Sigmoid colon (tissue), 7 donors: ENCODE data around the gene PAX5. TPM values are rescaled to one million over a fixed set of nuclear protein-coding genes. Genes with fewer than 3 reads are reported as not detected.

ENCODE experiments used
- DNase-seq: peaks from one replicate; pipeline ENCODE4 v3.0.0-alpha.2; 2019
- H3K27ac ChIP-seq, 4 donors: fragments of 200-600 bp; sonication (generic); one replicate each; pipeline ENCODE4 v1.5.1; 2016 to 2019; ENCODE audit warnings: mild to moderate bottlenecking in 1 of 4
- H3K27me3 ChIP-seq, 3 donors: fragments of 200-600 bp; sonication (generic); one replicate each; pipeline ENCODE4 v1.5.1; 2019; ENCODE audit warnings: mild to moderate bottlenecking in 1 of 3
- H3K36me3 ChIP-seq, 4 donors: fragments of 200-600 bp; sonication (generic); one replicate each; pipeline ENCODE4 v1.5.1; 2016 to 2019
- H3K4me1 ChIP-seq, 4 donors: fragments of 200-600 bp; sonication (generic); one replicate each; pipeline ENCODE4 v1.5.1; 2017 to 2019
- H3K4me3 ChIP-seq, 4 donors: fragments of 200-600 bp; sonication (generic); one replicate each; pipeline ENCODE4 v1.5.1; 2017 to 2019; ENCODE audit warnings: mild to moderate bottlenecking in 2 of 4, moderate library complexity in 1 of 4
- H3K9me3 ChIP-seq, 4 donors: fragments of 200-600 bp in 3 of 4; sonication (generic) in 3 of 4; one replicate each; pipeline versions ENCODE4 v1.5.1 to v1.6.1; 2013 to 2019
- CTCF ChIP-seq, 4 experiments: fragments of 450-650 bp in 3 of 4; fragments of 200-600 bp in 1 of 4; IDR thresholded peaks; one replicate each; pipeline ENCODE4 v1.5.1; 2016 to 2019; ENCODE audit warnings: antibody characterized with exemption in 4 of 4, mild to moderate bottlenecking in 3 of 4, moderate library complexity in 2 of 4
- EP300 ChIP-seq, 4 donors: sonication (generic); formaldehyde crosslinking; IDR thresholded peaks; one replicate each; pipeline ENCODE4 v1.6.1; 2017; ENCODE audit warnings: antibody characterized with exemption in 4 of 4
- POLR2A ChIP-seq, 2 donors: fragments of 450-650 bp; IDR thresholded peaks; one replicate each; pipeline ENCODE4 v1.6.1; 2016; ENCODE audit warnings: antibody characterized with exemption in 2 of 2, mild to moderate bottlenecking in 2 of 2, moderate library complexity in 2 of 2
- POLR2AphosphoS5 ChIP-seq, 4 donors: sonication (generic); formaldehyde crosslinking; IDR thresholded peaks; one replicate each; pipeline ENCODE4 v1.6.1; 2017; ENCODE audit warnings: antibody characterized with exemption in 4 of 4
- WGBS, 2 donors: extraction: QIAGEN DNeasy Blood & Tissue Kit; methylation state at CpG; one replicate each; pipeline ENCODE4 v1.1.7; 2013; 5-methylcytosine and 5-hydroxymethylcytosine counted together
- intact Hi-C: fragments of 100-400 bp; cut with DNase I; formaldehyde crosslinking; loops from one replicate; pipeline ENCODE4 v1.15.1; 2023
- polyA plus RNA-seq, 3 donors: library from polyadenylated mRNA; stranded (reverse); fragments of 200-250 nt; gene quantifications; one replicate each; pipeline ENCODE4 v1.2.3, GENCODE V29; 2013
- total RNA-seq, 4 donors: library from RNA; depleted of rRNA; stranded (reverse); fragments of >200 nt; gene quantifications; one replicate each; pipeline ENCODE4 v1.1.0, GENCODE V29; 2016
- donor health status: healthy with polysubstance abuse.
- donor health status: Bipolar disorder and iron deficiency.
- donor health status: healthy.

Gene PAX5
- total and polyA plus RNA-seq, 7 donors: under 0.01 to 20.1 (median 0.23) TPM; not detected in 4

- no peaks in the 10 kb centered on the region for H3K9me3 ChIP-seq
- 76 to 79% methylated on average over 23 of the region's 23 CpGs for WGBS, 2 donors
- peaks cover 0 to 29% (median 7%) of the 10 kb centered on the region in 3 donors for H3K27me3 ChIP-seq
- DNase-seq: no peak
- H3K36me3 ChIP-seq: no peaks in the 10 kb centered on the region
- intact Hi-C loops: no loop called here
- TF ChIP-seq POLR2AphosphoS5 (IDR thresholded peaks at IDR 0.05) (no peak), CTCF (IDR thresholded peaks at IDR 0.05) (no peak), POLR2A (IDR thresholded peaks at IDR 0.05) (no peak), EP300 (IDR thresholded peaks at IDR 0.05) (no peak)
- no peak overlapping the region for H3K27ac ChIP-seq
- no peak overlapping the region for H3K4me3 ChIP-seq
- H3K4me1 ChIP-seq: no peaks in the 10 kb centered on the region
Observed at GRCh38 chr9:36858805-36859375, 175.2 kb downstream of the PAX5 start.

- no peak for DNase-seq
- intact Hi-C loops: no loop called here
- no peaks in the 10 kb centered on the region for H3K4me1 ChIP-seq
- no peak overlapping the region for H3K27ac ChIP-seq
- H3K9me3 ChIP-seq: no peaks in the 10 kb centered on the region
- TF ChIP-seq POLR2AphosphoS5 (IDR thresholded peaks at IDR 0.05) (no peak), EP300 (IDR thresholded peaks at IDR 0.05) (no peak), POLR2A (IDR thresholded peaks at IDR 0.05) (no peak), CTCF (IDR thresholded peaks at IDR 0.05) (no peak)
- WGBS, 2 donors: 44 to 47% methylated on average over 9 of the region's 9 CpGs
- H3K27me3 ChIP-seq: peaks cover 0 to 29% (median 0%) of the 10 kb centered on the region in 3 donors
- H3K4me3 ChIP-seq: no peak overlapping the region
- no peaks in the 10 kb centered on the region for H3K36me3 ChIP-seq
Observed at GRCh38 chr9:36855448-36856315, 178.4 kb downstream of the PAX5 start.

- 86 to 87% methylated on average over 10 of the region's 10 CpGs for WGBS, 2 donors
- H3K27ac ChIP-seq: no peak overlapping the region
- peaks cover 0 to 20% (median 0%) of the 10 kb centered on the region in 3 donors for H3K27me3 ChIP-seq
Observed at GRCh38 chr9:36854751-36855150, 179.3 kb downstream of the PAX5 start.

GRCh38 chr9:36854034-36854433 is 180.0 kb downstream of the PAX5 start:
- H3K27me3 ChIP-seq: peaks cover 0 to 15% (median 0%) of the 10 kb centered on the region in 3 donors
- no peaks in the 10 kb centered on the region for H3K9me3 ChIP-seq
- DNase-seq: no peak
- intact Hi-C loops: no loop called here
- no peaks in the 10 kb centered on the region for H3K36me3 ChIP-seq
- no peaks in the 10 kb centered on the region for H3K4me1 ChIP-seq
- no peak for TF ChIP-seq POLR2AphosphoS5 (IDR thresholded peaks at IDR 0.05)
- H3K27ac ChIP-seq: no peak overlapping the region
- no peak overlapping the region for H3K4me3 ChIP-seq
- 74 to 81% methylated on average over 13 of the region's 13 CpGs for WGBS, 2 donors

More at GRCh38 chr9:36854751-36855150, 179.3 kb downstream of the PAX5 start:
- DNase-seq: no peak
- Histone ChIP-seq H3K4me1 (no peaks in the 10 kb centered on the region), H3K4me3 (no peak overlapping the region), H3K9me3 (no peaks in the 10 kb centered on the region), H3K36me3 (no peaks in the 10 kb centered on the region)
- no peak for TF ChIP-seq EP300 (IDR thresholded peaks at IDR 0.05)
- no peak for TF ChIP-seq CTCF (IDR thresholded peaks at IDR 0.05)
- TF ChIP-seq POLR2A (IDR thresholded peaks at IDR 0.05): no peak
- no peak for TF ChIP-seq POLR2AphosphoS5 (IDR thresholded peaks at IDR 0.05)
- intact Hi-C loops: no loop called here

GRCh38 chr9:36853233-36853632 is 180.8 kb downstream of the PAX5 start:
- TF ChIP-seq POLR2A (IDR thresholded peaks at IDR 0.05) (no peak), EP300 (IDR thresholded peaks at IDR 0.05) (no peak), CTCF (IDR thresholded peaks at IDR 0.05) (no peak), POLR2AphosphoS5 (IDR thresholded peaks at IDR 0.05) (no peak)
- intact Hi-C loops: no loop called here
- H3K4me3 ChIP-seq: no peak overlapping the region
- H3K9me3 ChIP-seq: no peaks in the 10 kb centered on the region
- H3K27ac ChIP-seq: no peak overlapping the region
- H3K27me3 ChIP-seq: peaks cover 0 to 7% (median 0%) of the 10 kb centered on the region in 3 donors
- no peaks in the 10 kb centered on the region for H3K36me3 ChIP-seq
- DNase-seq: no peak
- WGBS, 2 donors: 78 to 80% methylated on average over 1 of the region's 1 CpG
- no peaks in the 10 kb centered on the region for H3K4me1 ChIP-seq
